GM18498 (cell line): ENCODE data around the gene DENND5B.

Experiments used
- ATAC-seq: cut with Tn5 transposase; IDR thresholded peaks from one replicate; pipeline ENCODE4 v1.9.1; 2021; ENCODE audit warnings: mild to moderate bottlenecking, moderate library complexity; ENCODE audit not compliant: unreplicated experiment

Gene DENND5B

DNA sequence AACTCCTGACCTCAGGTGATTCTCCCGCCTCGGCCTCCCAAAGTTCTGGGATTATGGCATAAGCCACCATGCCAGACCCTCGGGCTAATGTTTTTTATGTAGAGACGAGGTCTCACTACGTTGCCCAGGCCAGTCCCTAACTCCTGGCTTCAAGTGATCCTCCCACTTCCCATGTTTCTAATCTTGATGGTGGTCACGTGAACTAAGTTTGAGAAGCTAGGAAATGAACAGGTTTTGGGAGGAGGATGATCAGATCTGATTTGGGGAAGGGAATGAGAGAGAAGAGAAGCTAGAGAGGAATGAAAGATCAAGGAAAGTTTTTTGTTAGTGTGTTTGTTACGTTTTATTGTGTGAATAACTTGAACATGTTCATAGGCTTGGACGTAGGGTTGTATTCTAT, 247.8 kb downstream of the DENND5B start:
- no peak for ATAC-seq

DNA sequence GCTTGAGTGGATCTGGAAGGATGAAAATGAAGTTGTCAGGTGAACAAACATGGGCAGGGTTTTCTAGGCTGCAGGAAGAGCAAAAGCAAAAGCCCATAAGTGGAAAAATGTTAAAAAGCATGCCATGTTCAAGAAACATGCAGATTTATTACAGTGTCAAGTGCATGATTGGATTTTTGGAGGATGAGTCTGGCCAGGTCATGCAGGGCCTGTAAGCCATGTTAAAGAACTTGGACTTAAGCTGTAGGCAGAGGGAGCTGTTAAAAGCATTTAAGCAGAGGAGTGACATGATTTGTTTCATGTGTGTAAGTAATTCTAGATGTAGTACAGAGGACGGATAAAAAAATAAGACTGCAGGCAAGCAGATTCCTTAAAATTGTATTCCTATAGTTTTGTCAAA, 248.7 kb downstream of the DENND5B start:
- no peak for ATAC-seq

DNA sequence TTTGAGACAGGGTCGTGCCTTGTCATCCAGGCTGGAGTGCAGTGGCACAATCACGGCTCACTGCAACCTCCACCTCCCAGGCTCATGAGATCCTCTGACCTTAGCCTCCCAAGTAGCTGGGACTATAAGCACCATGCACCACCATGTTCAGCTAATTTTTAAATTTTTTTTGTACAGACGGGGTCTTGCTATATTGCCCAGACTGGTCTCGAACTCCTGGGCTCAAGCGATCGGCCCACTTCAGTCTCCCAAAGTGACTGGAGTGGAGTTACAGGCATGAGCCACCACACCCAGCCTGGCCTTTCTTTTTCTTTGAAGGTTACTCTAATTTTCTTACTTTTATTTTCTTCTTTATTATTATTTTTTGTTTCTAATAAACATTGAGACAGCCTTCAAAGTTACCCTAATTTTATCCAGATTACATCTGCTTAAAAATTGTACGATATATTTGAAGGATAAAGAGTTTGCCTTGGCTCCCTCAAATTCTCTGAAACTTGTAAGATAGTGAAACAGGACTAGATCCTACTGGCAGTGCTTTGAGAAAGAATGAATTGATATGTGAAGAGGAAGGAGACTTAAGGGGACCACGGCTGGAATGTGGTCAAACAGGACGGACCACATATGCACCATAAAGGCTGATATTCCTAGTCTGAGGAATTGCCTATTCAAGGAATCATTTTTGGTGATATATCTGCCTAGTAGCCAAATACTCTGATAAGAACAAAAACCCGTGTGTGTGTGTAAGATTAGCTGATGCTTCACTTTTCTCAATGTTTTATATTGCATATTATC, 250.9 kb downstream of the DENND5B start:
- no peak for ATAC-seq

DNA sequence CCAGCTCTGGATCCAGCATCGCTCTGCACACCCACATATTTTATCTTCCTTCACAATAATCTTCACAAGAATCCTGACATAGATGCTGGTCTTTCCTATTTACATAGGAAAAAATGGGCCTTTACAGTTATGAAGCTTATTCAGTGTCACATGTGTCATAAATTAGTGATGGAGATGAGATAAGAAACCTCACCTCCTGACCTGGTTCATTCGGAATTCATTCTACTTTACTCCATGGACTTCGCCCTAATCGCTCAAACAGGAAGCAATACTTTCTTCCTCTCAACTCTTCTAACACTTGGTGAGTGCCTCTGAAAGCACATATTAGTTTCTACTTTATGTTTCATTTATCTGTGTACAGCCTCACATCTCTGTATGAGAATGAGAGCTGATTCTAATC, 253.0 kb downstream of the DENND5B start:
- no peak for ATAC-seq
